ENCODE measurements around the gene MGP. TPM values are rescaled to one million over a fixed set of nuclear protein-coding genes. Genes with fewer than 3 reads are reported as not detected.
A peak's percentile ranks its signal among the peaks of the same experiment; 100 is the strongest.

MGP gene
- total RNA-seq = 100 to 1,000 TPM; 506 to 706 (median 636) TPM

GRCh38 chr12:14885718-14886221 lies at the start of gene MGP:
TSS of gene MGP (minus strand) at chr12:14885854. CDS start at chr12:14885791, 63 bp downstream.
- H3K36me3 ChIP-seq = peaks cover 0 to 13% of the 10 kb centered on the region in 2 donors
- ATAC-seq = peak; percentile 89
- H3K4me1 ChIP-seq = peaks cover 0 to 30% (median 0%) of the 10 kb centered on the region in 3 donors
- peak within 1 kb of the TSS; percentile 45 to 98 for H3K4me3 ChIP-seq
- peak within 1 kb of the TSS; percentile 76 to 98 (median 84) for H3K27ac ChIP-seq
- no peaks in the 10 kb centered on the region for H3K9me3 ChIP-seq
- TF ChIP-seq POLR2A (IDR thresholded peaks at IDR 0.05) = peak; percentile 84 to 91
- no peak for TF ChIP-seq EP300 (IDR thresholded peaks at IDR 0.05)
- TF ChIP-seq POLR2AphosphoS5 (IDR thresholded peaks at IDR 0.05) = peak; percentile 90
- no peak for TF ChIP-seq CTCF (IDR thresholded peaks at IDR 0.05)
- no peaks in the 10 kb centered on the region for H3K27me3 ChIP-seq
- 3 to 6% methylated on average over 6 of the region's 6 CpGs for WGBS, 2 donors (ENCODE audit: low coverage in 1 of 2)

- H3K4me3 ChIP-seq = no peak overlapping the region
- TF ChIP-seq POLR2A (IDR thresholded peaks at IDR 0.05) = no peak
- no peak for TF ChIP-seq CTCF (IDR thresholded peaks at IDR 0.05)
- no peak for TF ChIP-seq EP300 (IDR thresholded peaks at IDR 0.05)
- TF ChIP-seq POLR2AphosphoS5 (IDR thresholded peaks at IDR 0.05) = no peak
- ATAC-seq = no peak
- peaks cover 0 to 10% (median 3%) of the 10 kb centered on the region in 3 donors for H3K4me1 ChIP-seq
- H3K27ac ChIP-seq = no peak overlapping the region
- H3K9me3 ChIP-seq = no peaks in the 10 kb centered on the region
- no peaks in the 10 kb centered on the region for H3K27me3 ChIP-seq
- WGBS, 2 donors (ENCODE audit: low coverage in 1 of 2) = 60 to 73% methylated on average over 3 to 4 of the region's 4 CpGs
- H3K36me3 ChIP-seq = no peaks in the 10 kb centered on the region
Measured at GRCh38 chr12:14935031-14935430, 49.4 kb upstream of the MGP start.

DNA sequence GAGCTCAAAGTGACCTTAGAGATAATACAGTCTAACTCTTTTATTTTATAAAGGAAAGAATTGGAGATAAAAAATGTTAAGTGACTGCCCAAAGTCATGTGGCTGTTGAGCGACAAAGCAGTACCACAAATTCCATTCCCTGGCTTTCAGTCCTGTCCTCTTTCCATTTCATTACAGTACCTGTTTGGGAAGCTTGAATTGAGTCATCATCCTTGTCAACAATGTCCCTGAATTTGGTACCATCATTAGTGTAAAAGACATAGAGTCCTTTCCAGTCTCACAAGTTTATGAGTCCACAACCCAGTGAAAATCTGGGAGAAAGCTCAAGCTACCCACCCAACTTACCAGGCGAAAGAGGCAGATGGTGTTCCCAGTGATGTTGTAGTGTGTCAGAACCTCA lies 48.9 kb upstream of the MGP start:
- WGBS, 2 donors (ENCODE audit: low coverage in 1 of 2) = 100% methylated on average over 2 of the region's 2 CpGs
- Histone ChIP-seq H3K27me3 (no peaks in the 10 kb centered on the region), H3K9me3 (no peaks in the 10 kb centered on the region), H3K36me3 (no peaks in the 10 kb centered on the region), H3K27ac (no peak overlapping the region), H3K4me3 (no peak overlapping the region), H3K4me1 (peaks cover 0 to 15% (median 3%) of the 10 kb centered on the region in 3 donors)
- no peak for TF ChIP-seq POLR2AphosphoS5 (IDR thresholded peaks at IDR 0.05)
- no peak for TF ChIP-seq CTCF (IDR thresholded peaks at IDR 0.05)
- TF ChIP-seq EP300 (IDR thresholded peaks at IDR 0.05) = no peak
- TF ChIP-seq POLR2A (IDR thresholded peaks at IDR 0.05) = no peak
- ATAC-seq = no peak

GRCh38 chr12:14931791-14932560 lies 46.3 kb upstream of the MGP start:
- Histone ChIP-seq H3K36me3 (no peaks in the 10 kb centered on the region), H3K4me3 (no peak overlapping the region), H3K27ac (peak overlapping the region in 2 of 4 donors; percentile 1 to 45), H3K27me3 (no peaks in the 10 kb centered on the region), H3K9me3 (no peaks in the 10 kb centered on the region), H3K4me1 (peaks cover 0 to 28% (median 7%) of the 10 kb centered on the region in 3 donors)
- no peak for ATAC-seq
- WGBS, 2 donors (ENCODE audit: low coverage in 1 of 2) = 95 to 97% methylated on average over 6 of the region's 7 CpGs
- TF ChIP-seq CTCF (IDR thresholded peaks at IDR 0.05) (no peak), POLR2AphosphoS5 (IDR thresholded peaks at IDR 0.05) (no peak), EP300 (IDR thresholded peaks at IDR 0.05) (no peak), POLR2A (IDR thresholded peaks at IDR 0.05) (no peak)

- no peak for TF ChIP-seq EP300 (IDR thresholded peaks at IDR 0.05)
- no peak for TF ChIP-seq CTCF (IDR thresholded peaks at IDR 0.05)
- no peak for TF ChIP-seq POLR2AphosphoS5 (IDR thresholded peaks at IDR 0.05)
- no peak for TF ChIP-seq POLR2A (IDR thresholded peaks at IDR 0.05)
- no peak for ATAC-seq
- peak overlapping the region in 2 of 4 donors; percentile 1 to 45 for H3K27ac ChIP-seq
Measured at GRCh38 chr12:14931359-14931758, 45.7 kb upstream of the MGP start.

More at GRCh38 chr12:14931359-14931758, 45.7 kb upstream of the MGP start:
- Histone ChIP-seq H3K4me3 (no peak overlapping the region), H3K36me3 (no peaks in the 10 kb centered on the region), H3K9me3 (no peaks in the 10 kb centered on the region), H3K4me1 (peaks cover 0 to 28% (median 7%) of the 10 kb centered on the region in 3 donors), H3K27me3 (no peaks in the 10 kb centered on the region)
- WGBS, 2 donors (ENCODE audit: low coverage in 1 of 2) = 80 to 81% methylated on average over 1 to 4 of the region's 4 CpGs
